Glutamatergic neuron (in vitro differentiated cells): ENCODE measurements around the gene CENPF. TPM values are rescaled to one million over a fixed set of nuclear protein-coding genes. Genes with fewer than 3 reads are reported as not detected.

ENCODE experiments used
- DNase-seq: peaks from one replicate; pipeline ENCODE4 v3.0.0; 2022
- H3K27ac Mint-ChIP-seq: one replicate; pipeline ENCODE4 v1.8.0; 2020; ENCODE audit warnings: mild to moderate bottlenecking, mixed read lengths, inconsistent platforms; ENCODE audit not compliant: unreplicated experiment
- H3K27me3 Mint-ChIP-seq: one replicate; pipeline ENCODE4 v1.8.0; 2020; ENCODE audit warnings: mild to moderate bottlenecking, moderate library complexity, mixed read lengths, inconsistent platforms; ENCODE audit not compliant: unreplicated experiment
- H3K36me3 Mint-ChIP-seq: one replicate; pipeline ENCODE4 v1.8.0; 2020; ENCODE audit warnings: mild to moderate bottlenecking, mixed read lengths, inconsistent platforms; ENCODE audit not compliant: unreplicated experiment
- H3K4me1 Mint-ChIP-seq: one replicate; pipeline ENCODE4 v1.8.0; 2020; ENCODE audit warnings: mild to moderate bottlenecking, low read depth, mixed read lengths, inconsistent platforms; ENCODE audit not compliant: unreplicated experiment
- H3K4me3 Mint-ChIP-seq: one replicate; pipeline ENCODE4 v1.8.0; 2020; ENCODE audit warnings: mild to moderate bottlenecking, mixed read lengths, inconsistent platforms; ENCODE audit not compliant: unreplicated experiment
- H3K9me3 Mint-ChIP-seq: one replicate; pipeline ENCODE4 v1.8.0; 2020; ENCODE audit warnings: mild to moderate bottlenecking, moderate library complexity, mixed read lengths, inconsistent platforms; ENCODE audit not compliant: unreplicated experiment
- total RNA-seq: library from RNA; stranded (reverse); fragmentation: NEBNext Ultra II Directional; extraction: Animal tissue kit (Norgen Biotek cat#: 25700); gene quantifications from one replicate; pipeline ENCODE4 v1.2.1, GENCODE V29; 2021; ENCODE audit not compliant: unreplicated experiment
- TF ChIP-seq, protein P1 (sequence below): fragments of 200-600 bp; sonication (generic); IDR thresholded peaks from one replicate; pipeline ENCODE4 v1.5.0; 2021; ENCODE audit not compliant: partially characterized antibody, unreplicated experiment

CENPF gene
- total RNA-seq, 1 donor from 2014 or later, result 29.3 TPM

DNA sequence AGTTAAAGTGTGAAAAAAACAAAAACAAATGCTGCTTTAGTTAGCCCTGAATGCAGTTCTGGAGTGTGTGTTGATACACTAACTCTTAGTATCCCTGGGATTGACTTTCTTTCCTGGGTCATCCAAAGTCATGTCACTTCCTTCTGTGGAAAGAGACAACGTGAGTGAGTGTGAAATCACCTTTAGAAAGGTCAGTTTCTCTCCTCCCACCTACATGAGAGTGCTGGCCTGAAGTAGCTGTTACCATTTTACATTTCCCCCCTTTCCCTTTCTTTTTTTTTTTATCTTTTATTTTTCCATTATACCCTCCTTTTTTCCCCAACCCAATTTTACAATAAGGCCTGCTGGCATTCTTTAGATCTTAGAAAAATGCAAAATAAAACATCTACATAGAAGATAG, 55.2 kb downstream of the CENPF start:
- TF ChIP-seq, protein P1, sequence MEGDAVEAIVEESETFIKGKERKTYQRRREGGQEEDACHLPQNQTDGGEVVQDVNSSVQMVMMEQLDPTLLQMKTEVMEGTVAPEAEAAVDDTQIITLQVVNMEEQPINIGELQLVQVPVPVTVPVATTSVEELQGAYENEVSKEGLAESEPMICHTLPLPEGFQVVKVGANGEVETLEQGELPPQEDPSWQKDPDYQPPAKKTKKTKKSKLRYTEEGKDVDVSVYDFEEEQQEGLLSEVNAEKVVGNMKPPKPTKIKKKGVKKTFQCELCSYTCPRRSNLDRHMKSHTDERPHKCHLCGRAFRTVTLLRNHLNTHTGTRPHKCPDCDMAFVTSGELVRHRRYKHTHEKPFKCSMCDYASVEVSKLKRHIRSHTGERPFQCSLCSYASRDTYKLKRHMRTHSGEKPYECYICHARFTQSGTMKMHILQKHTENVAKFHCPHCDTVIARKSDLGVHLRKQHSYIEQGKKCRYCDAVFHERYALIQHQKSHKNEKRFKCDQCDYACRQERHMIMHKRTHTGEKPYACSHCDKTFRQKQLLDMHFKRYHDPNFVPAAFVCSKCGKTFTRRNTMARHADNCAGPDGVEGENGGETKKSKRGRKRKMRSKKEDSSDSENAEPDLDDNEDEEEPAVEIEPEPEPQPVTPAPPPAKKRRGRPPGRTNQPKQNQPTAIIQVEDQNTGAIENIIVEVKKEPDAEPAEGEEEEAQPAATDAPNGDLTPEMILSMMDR, result no peak
- Mint-ChIP-seq H3K4me1 (peaks cover 6% of the 10 kb centered on the region), H3K27me3 (peaks cover 2% of the 10 kb centered on the region), H3K9me3 (no peaks in the 10 kb centered on the region), H3K36me3 (no peaks in the 10 kb centered on the region), H3K27ac (no peak overlapping the region), H3K4me3 (no peak overlapping the region)
- no peak for DNase-seq

DNA sequence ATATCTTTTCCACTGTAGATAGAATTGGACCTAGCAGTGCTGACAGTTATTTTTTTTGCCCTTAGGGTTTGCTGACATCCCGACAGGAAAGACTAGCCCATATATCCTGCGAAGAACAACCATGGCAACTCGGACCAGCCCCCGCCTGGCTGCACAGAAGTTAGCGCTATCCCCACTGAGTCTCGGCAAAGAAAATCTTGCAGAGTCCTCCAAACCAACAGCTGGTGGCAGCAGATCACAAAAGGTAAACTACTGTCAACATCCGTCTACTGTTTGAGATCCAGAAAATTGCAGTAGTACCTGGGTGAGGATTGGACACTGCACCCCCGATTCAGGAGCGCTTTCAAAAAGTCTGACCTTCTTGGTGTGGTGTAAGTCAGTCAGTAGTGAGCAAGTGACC, 55.8 kb downstream of the CENPF start:
- DNase-seq, result no peak
- no peaks in the 10 kb centered on the region for H3K9me3 Mint-ChIP-seq
- H3K4me1 Mint-ChIP-seq, result peaks cover 6% of the 10 kb centered on the region
- H3K4me3 Mint-ChIP-seq, result no peak overlapping the region
- H3K27me3 Mint-ChIP-seq, result peaks cover 2% of the 10 kb centered on the region
- no peak overlapping the region for H3K27ac Mint-ChIP-seq
- TF ChIP-seq, protein P1, result no peak
- H3K36me3 Mint-ChIP-seq, result no peaks in the 10 kb centered on the region

DNA sequence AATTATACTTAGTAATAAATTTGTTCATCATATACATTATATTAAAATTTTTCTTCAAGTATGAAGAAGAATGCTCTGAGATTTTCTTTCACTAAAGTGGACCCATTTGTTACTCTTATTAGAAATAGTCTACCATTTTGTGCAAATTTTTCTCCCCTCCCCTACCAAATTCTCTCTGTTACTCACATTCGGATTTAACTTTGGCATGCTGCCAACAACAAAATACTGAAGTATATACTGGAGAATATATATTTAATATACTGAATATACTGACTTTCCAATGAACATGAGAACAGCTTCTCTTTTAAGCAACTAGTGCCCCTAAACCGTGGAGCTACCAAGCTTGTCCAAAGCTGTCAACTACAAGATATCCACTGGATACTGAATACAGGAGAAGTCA, 57.2 kb downstream of the CENPF start:
- no peaks in the 10 kb centered on the region for H3K9me3 Mint-ChIP-seq
- H3K36me3 Mint-ChIP-seq, result no peaks in the 10 kb centered on the region
- no peak overlapping the region for H3K4me3 Mint-ChIP-seq
- TF ChIP-seq, protein P1, result no peak
- peaks cover 2% of the 10 kb centered on the region for H3K27me3 Mint-ChIP-seq
- H3K27ac Mint-ChIP-seq, result no peak overlapping the region
- DNase-seq, result no peak
- H3K4me1 Mint-ChIP-seq, result peaks cover 6% of the 10 kb centered on the region

- H3K4me1 Mint-ChIP-seq, result peaks cover 6% of the 10 kb centered on the region
- H3K9me3 Mint-ChIP-seq, result no peaks in the 10 kb centered on the region
- peaks cover 2% of the 10 kb centered on the region for H3K27me3 Mint-ChIP-seq
- TF ChIP-seq, protein P1, result peak; percentile 18
- no peak overlapping the region for H3K4me3 Mint-ChIP-seq
- no peaks in the 10 kb centered on the region for H3K36me3 Mint-ChIP-seq
- DNase-seq, result peak; percentile 37
- no peak overlapping the region for H3K27ac Mint-ChIP-seq
Measured at GRCh38 chr1:214660900-214661299, 57.9 kb downstream of the CENPF start.

DNA sequence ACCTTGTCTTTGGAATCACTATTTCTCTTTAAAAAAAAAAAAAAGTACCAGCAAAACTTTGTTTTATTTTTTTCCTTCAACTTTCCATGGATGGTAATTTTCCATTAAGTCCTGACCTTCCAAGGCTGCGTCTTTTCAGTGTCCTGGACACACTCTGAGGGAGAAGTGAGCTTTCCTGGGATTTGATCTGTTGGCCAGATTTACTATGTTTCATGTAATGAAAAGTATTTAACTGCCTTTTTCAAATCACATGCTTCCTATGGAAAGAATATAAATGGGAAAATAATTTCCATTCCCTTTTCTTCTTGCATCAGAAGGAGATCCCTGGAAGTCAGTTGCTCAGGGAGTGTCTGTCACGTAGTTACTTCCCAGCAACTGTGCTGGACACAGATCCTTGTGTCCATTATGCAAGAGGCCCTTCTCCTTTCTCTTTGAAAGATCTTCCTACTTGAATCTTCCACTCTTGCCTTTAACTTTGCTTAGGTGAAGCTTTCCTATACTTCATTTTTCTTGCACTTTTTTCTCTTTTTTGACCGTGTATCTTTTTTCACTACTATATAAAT, 59.3 kb downstream of the CENPF start:
- H3K27me3 Mint-ChIP-seq, result peaks cover 2% of the 10 kb centered on the region
- H3K4me1 Mint-ChIP-seq, result no peaks in the 10 kb centered on the region
- H3K27ac Mint-ChIP-seq, result no peak overlapping the region

More for the DNA sequence above, 59.3 kb downstream of the CENPF start:
- H3K36me3 Mint-ChIP-seq, result no peaks in the 10 kb centered on the region
- TF ChIP-seq, protein P1, result no peak
- no peak overlapping the region for H3K4me3 Mint-ChIP-seq
- no peak for DNase-seq
- H3K9me3 Mint-ChIP-seq, result no peaks in the 10 kb centered on the region
